Measurements from ENCODE around the gene SPATA3. TPM values are rescaled to one million over a fixed set of nuclear protein-coding genes. Genes with fewer than 3 reads are reported as not detected.

Gene SPATA3
- total and polyA plus RNA-seq, 2 of the 13 experiments (the other 11 are each of a cell fraction or from before 2014, with no cell fraction given) = not detected

DNA sequence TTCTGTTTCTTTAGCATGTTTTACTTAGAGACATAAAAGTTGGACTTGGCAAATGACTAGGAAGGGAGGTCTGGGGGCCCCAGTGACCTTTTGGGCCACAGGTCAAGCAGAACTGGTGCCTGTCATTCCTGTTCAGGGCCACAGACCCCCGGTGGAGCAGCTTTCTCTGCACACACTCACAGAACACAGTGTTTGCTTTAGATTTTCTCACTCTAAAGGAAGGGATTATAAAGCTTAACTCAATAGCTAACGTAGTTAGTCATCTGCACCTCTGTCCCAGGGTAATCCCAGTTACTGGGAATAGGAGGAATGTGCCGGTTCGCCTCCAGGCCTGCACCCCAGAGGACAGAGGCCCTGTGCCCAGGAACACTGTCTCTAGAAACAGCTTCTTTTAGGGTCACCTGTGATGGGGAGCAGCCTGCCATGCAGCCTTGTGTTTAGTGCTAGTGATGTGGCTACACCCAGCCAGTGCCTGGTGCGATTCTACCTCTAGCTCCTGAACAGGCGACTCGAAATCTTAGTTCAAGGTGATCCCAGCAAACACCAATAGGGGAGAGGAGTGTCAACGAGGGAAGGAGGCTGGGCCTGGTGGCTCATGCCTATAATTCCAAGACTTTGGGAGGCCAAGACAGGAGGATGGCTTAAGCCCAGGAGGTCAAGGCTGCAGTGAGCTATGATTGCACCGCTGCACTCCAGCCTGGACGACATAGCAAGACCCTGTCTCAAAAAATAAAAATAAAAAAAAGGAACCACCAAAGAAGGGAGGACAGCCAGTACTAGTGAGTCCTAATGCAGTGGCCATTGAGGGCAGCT is 11.6 kb downstream of the SPATA3 start (continued):
- TF ChIP-seq, protein P1, sequence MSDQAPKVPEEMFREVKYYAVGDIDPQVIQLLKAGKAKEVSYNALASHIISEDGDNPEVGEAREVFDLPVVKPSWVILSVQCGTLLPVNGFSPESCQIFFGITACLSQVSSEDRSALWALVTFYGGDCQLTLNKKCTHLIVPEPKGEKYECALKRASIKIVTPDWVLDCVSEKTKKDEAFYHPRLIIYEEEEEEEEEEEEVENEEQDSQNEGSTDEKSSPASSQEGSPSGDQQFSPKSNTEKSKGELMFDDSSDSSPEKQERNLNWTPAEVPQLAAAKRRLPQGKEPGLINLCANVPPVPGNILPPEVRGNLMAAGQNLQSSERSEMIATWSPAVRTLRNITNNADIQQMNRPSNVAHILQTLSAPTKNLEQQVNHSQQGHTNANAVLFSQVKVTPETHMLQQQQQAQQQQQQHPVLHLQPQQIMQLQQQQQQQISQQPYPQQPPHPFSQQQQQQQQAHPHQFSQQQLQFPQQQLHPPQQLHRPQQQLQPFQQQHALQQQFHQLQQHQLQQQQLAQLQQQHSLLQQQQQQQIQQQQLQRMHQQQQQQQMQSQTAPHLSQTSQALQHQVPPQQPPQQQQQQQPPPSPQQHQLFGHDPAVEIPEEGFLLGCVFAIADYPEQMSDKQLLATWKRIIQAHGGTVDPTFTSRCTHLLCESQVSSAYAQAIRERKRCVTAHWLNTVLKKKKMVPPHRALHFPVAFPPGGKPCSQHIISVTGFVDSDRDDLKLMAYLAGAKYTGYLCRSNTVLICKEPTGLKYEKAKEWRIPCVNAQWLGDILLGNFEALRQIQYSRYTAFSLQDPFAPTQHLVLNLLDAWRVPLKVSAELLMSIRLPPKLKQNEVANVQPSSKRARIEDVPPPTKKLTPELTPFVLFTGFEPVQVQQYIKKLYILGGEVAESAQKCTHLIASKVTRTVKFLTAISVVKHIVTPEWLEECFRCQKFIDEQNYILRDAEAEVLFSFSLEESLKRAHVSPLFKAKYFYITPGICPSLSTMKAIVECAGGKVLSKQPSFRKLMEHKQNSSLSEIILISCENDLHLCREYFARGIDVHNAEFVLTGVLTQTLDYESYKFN (CRISPR knock-in tag; conservative IDR thresholded peaks at IDR 0.05) = peak; percentile 81
- TF ChIP-seq, protein P2, sequence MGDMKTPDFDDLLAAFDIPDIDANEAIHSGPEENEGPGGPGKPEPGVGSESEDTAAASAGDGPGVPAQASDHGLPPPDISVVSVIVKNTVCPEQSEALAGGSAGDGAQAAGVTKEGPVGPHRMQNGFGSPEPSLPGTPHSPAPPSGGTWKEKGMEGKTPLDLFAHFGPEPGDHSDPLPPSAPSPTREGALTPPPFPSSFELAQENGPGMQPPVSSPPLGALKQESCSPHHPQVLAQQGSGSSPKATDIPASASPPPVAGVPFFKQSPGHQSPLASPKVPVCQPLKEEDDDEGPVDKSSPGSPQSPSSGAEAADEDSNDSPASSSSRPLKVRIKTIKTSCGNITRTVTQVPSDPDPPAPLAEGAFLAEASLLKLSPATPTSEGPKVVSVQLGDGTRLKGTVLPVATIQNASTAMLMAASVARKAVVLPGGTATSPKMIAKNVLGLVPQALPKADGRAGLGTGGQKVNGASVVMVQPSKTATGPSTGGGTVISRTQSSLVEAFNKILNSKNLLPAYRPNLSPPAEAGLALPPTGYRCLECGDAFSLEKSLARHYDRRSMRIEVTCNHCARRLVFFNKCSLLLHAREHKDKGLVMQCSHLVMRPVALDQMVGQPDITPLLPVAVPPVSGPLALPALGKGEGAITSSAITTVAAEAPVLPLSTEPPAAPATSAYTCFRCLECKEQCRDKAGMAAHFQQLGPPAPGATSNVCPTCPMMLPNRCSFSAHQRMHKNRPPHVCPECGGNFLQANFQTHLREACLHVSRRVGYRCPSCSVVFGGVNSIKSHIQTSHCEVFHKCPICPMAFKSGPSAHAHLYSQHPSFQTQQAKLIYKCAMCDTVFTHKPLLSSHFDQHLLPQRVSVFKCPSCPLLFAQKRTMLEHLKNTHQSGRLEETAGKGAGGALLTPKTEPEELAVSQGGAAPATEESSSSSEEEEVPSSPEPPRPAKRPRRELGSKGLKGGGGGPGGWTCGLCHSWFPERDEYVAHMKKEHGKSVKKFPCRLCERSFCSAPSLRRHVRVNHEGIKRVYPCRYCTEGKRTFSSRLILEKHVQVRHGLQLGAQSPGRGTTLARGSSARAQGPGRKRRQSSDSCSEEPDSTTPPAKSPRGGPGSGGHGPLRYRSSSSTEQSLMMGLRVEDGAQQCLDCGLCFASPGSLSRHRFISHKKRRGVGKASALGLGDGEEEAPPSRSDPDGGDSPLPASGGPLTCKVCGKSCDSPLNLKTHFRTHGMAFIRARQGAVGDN (CRISPR knock-in tag; IDR thresholded peaks at IDR 0.05) = no peak; the same call in 1 of the 2 replicates
- TF ChIP-seq MATR3 (CRISPR knock-in tag; IDR thresholded peaks at IDR 0.05) (no peak), PRPF4 (IDR thresholded peaks at IDR 0.05; ENCODE audit: low read depth, low read length, poor library complexity, severe bottlenecking) (no peak), DPF2 (CRISPR knock-in tag; IDR thresholded peaks at IDR 0.05; ENCODE audit: borderline replicate concordance, low read depth) (peak; percentile 37; the same call in 1 of the 2 replicates), JUN (CRISPR knock-in tag; IDR thresholded peaks at IDR 0.05) (peak; percentile 38; the same call in 1 of the 2 replicates), ZNF160 (CRISPR knock-in tag; IDR thresholded peaks at IDR 0.05) (peak; percentile 42; the same call in 1 of the 2 replicates), NONO (IDR thresholded peaks at IDR 0.05) (no peak), NONO (CRISPR knock-in tag; conservative IDR thresholded peaks at IDR 0.05) (peak; percentile 47)
- TF ChIP-seq, protein P3, sequence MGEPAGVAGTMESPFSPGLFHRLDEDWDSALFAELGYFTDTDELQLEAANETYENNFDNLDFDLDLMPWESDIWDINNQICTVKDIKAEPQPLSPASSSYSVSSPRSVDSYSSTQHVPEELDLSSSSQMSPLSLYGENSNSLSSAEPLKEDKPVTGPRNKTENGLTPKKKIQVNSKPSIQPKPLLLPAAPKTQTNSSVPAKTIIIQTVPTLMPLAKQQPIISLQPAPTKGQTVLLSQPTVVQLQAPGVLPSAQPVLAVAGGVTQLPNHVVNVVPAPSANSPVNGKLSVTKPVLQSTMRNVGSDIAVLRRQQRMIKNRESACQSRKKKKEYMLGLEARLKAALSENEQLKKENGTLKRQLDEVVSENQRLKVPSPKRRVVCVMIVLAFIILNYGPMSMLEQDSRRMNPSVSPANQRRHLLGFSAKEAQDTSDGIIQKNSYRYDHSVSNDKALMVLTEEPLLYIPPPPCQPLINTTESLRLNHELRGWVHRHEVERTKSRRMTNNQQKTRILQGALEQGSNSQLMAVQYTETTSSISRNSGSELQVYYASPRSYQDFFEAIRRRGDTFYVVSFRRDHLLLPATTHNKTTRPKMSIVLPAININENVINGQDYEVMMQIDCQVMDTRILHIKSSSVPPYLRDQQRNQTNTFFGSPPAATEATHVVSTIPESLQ (CRISPR knock-in tag; conservative IDR thresholded peaks at IDR 0.05) = no peak
